Left renal pelvis (tissue), 4 donors: ENCODE measurements around the gene GALNS. TPM values are rescaled to one million over a fixed set of nuclear protein-coding genes. Genes with fewer than 3 reads are reported as not detected.

Experiments used
- DNase-seq, 4 donors: peaks; one replicate each; pipeline ENCODE4 v3.0.0-alpha.2; 2013; ENCODE audit warnings: low read depth in 4 of 4, low spot score in 3 of 4
- polyA plus RNA-seq, 4 donors: library from polyadenylated mRNA; unstranded; fragments of 120-200 nt; gene quantifications; one replicate each; pipeline ENCODE4 v1.2.1, GENCODE V29; 2013; ENCODE audit not compliant: insufficient read length in 4 of 4

GALNS gene
- polyA plus RNA-seq, 4 donors = 19.8 to 26.7 (median 22.1) TPM

GRCh38 chr16:88877564-88878289 lies 21.0 kb upstream of the GALNS start:
- DNase-seq = no peak

- no peak for DNase-seq
Observed at GRCh38 chr16:88876942-88877526, 20.3 kb upstream of the GALNS start.

- no peak for DNase-seq
Observed at GRCh38 chr16:88875703-88876234, 19.0 kb upstream of the GALNS start.

GRCh38 chr16:88874938-88875599 lies 18.3 kb upstream of the GALNS start:
- DNase-seq = no peak

- DNase-seq = no peak
Observed at GRCh38 chr16:88872650-88873331, 16.0 kb upstream of the GALNS start.

- no peak for DNase-seq
Observed at GRCh38 chr16:88871730-88872416, 15.1 kb upstream of the GALNS start.

- DNase-seq = no peak
Observed at GRCh38 chr16:88871349-88871702, 14.6 kb upstream of the GALNS start.

GRCh38 chr16:88870608-88871348 lies 14.0 kb upstream of the GALNS start:
- no peak for DNase-seq

GRCh38 chr16:88869673-88869980 lies 12.9 kb upstream of the GALNS start:
- DNase-seq = no peak

GRCh38 chr16:88868974-88869672 lies 12.4 kb upstream of the GALNS start:
- no peak for DNase-seq

- DNase-seq = no peak
Observed at GRCh38 chr16:88867581-88868246, 11.0 kb upstream of the GALNS start.

- DNase-seq = no peak
Observed at GRCh38 chr16:88866151-88866920, 9.6 kb upstream of the GALNS start, which contains the start of gene PABPN1L. Gene PABPN1L (minus strand): TSS chr16:88866660. CDS start chr16:88866606, 54 bp downstream.

- no peak for DNase-seq
Observed at GRCh38 chr16:88865742-88866141, 9.0 kb upstream of the GALNS start.

GRCh38 chr16:88865310-88865709 lies 8.6 kb upstream of the GALNS start:
- DNase-seq = no peak

GRCh38 chr16:88864521-88864920 lies 7.8 kb upstream of the GALNS start:
- no peak for DNase-seq

- DNase-seq = no peak
Observed at GRCh38 chr16:88864099-88864498, 7.4 kb upstream of the GALNS start.

GRCh38 chr16:88863426-88863825 lies 6.7 kb upstream of the GALNS start:
- DNase-seq = no peak

GRCh38 chr16:88862968-88863367 lies 6.2 kb upstream of the GALNS start:
- DNase-seq = no peak
